GM23338 (cell line): ENCODE data around the gene CHPF. TPM values are rescaled to one million over a fixed set of nuclear protein-coding genes. Genes with fewer than 3 reads are reported as not detected.

Experiments used
- ATAC-seq: fragments of 200-7000 bp; cut with Tn5 transposase; 3 replicates; pipeline ENCODE4 v1.9.1; 2020
- DNase-seq: peaks from one replicate; pipeline ENCODE4 v3.0.0-alpha.2; 2015; ENCODE audit warnings: low spot score
- H2AFZ ChIP-seq: fragments of 200-600 bp; sonication (generic); 2 replicates; pipeline ENCODE4 v1.8.0; 2016; ENCODE audit warnings: antibody characterized with exemption, mild to moderate bottlenecking, moderate library complexity
- H3F3A ChIP-seq: fragments of 200-600 bp; sonication (generic); replicated peaks from 2 replicates; pipeline ENCODE4 v1.8.0; 2017; ENCODE audit warnings: antibody characterized with exemption, mixed run types, low read depth
- H3K27ac ChIP-seq: fragments of 200-600 bp; sonication (generic); 2 replicates; pipeline ENCODE4 v1.6.1; 2016; ENCODE audit warnings: low read depth
- H3K27me3 ChIP-seq: fragments of 200-600 bp; sonication (generic); 2 replicates; pipeline ENCODE4 v1.8.0; 2016; ENCODE audit warnings: mild to moderate bottlenecking, mixed run types, moderate library complexity; ENCODE audit not compliant: insufficient read depth
- H3K36me3 ChIP-seq: fragments of 200-600 bp; sonication (generic); 2 replicates; pipeline ENCODE4 v1.8.0; 2016; ENCODE audit warnings: mild to moderate bottlenecking; ENCODE audit not compliant: insufficient read depth
- H3K4me1 ChIP-seq: fragments of 200-600 bp; sonication (generic); 2 replicates; pipeline ENCODE4 v1.8.0; 2016; ENCODE audit warnings: mild to moderate bottlenecking, moderate library complexity; ENCODE audit not compliant: insufficient read depth
- H3K4me2 ChIP-seq: fragments of 200-600 bp; sonication (generic); 2 replicates; pipeline ENCODE4 v1.7.1; 2017; ENCODE audit warnings: mixed run types
- H3K4me3 ChIP-seq: fragments of 200-600 bp; sonication (generic); 2 replicates; pipeline ENCODE4 v1.6.1; 2016; ENCODE audit warnings: mixed run types
- H3K79me2 ChIP-seq: fragments of 200-600 bp; sonication (generic); replicated peaks from 2 replicates; pipeline ENCODE4 v1.8.0; 2017; ENCODE audit warnings: mild to moderate bottlenecking; ENCODE audit not compliant: insufficient read depth
- H3K9me2 ChIP-seq: fragments of 200-600 bp; sonication (generic); 2 replicates; pipeline ENCODE4 v1.8.0; 2017; ENCODE audit not compliant: insufficient read depth
- H4K20me1 ChIP-seq: fragments of 200-600 bp; sonication (generic); replicated peaks from 2 replicates; pipeline ENCODE4 v1.8.0; 2017; ENCODE audit warnings: mild to moderate bottlenecking; ENCODE audit not compliant: insufficient read depth
- H3K27ac Mint-ChIP-seq: 2 replicates; pipeline ENCODE4 v1.8.0; 2020; ENCODE audit warnings: inconsistent platforms, mild to moderate bottlenecking, moderate library complexity, mixed read lengths
- H3K27me3 Mint-ChIP-seq: 3 replicates; pipeline ENCODE4 v1.8.0; 2022; ENCODE audit warnings: low read depth, mild to moderate bottlenecking, moderate library complexity, mixed read lengths, inconsistent platforms; ENCODE audit not compliant: insufficient read depth, poor library complexity
- H3K36me3 Mint-ChIP-seq: 3 replicates; pipeline ENCODE4 v1.8.0; 2021; ENCODE audit warnings: low read depth, mild to moderate bottlenecking, inconsistent platforms, moderate library complexity, mixed read lengths
- H3K4me1 Mint-ChIP-seq: 3 replicates; pipeline ENCODE4 v1.8.0; 2020; ENCODE audit warnings: mild to moderate bottlenecking, inconsistent platforms, mixed read lengths
- H3K4me3 Mint-ChIP-seq: 3 replicates; pipeline ENCODE4 v1.8.0; 2021; ENCODE audit warnings: moderate library complexity, mild to moderate bottlenecking, inconsistent platforms, mixed read lengths
- H3K9me3 Mint-ChIP-seq: 3 replicates; pipeline ENCODE4 v1.8.0; 2020; ENCODE audit warnings: moderate library complexity, mild to moderate bottlenecking, inconsistent platforms, mixed read lengths
- CREB1 ChIP-seq: fragments of 250-450 bp; sonication (Bioruptor Pico); IDR thresholded peaks from 2 replicates; pipeline ENCODE4 v1.5.0; 2020; ENCODE audit warnings: low read depth, mild to moderate bottlenecking, moderate library complexity
- EZH2phosphoT487 ChIP-seq: fragments of 200-600 bp; sonication (generic); IDR thresholded peaks from one replicate; pipeline ENCODE4 v1.8.1; 2018; ENCODE audit warnings: antibody characterized with exemption; ENCODE audit not compliant: unreplicated experiment
- JUNB ChIP-seq: IDR thresholded peaks from one replicate; pipeline ENCODE4 v1.6.1; 2016; ENCODE audit warnings: antibody characterized with exemption; ENCODE audit not compliant: unreplicated experiment
- NANOG ChIP-seq: IDR thresholded peaks from 2 replicates; pipeline ENCODE4 v1.6.1; 2016; ENCODE audit warnings: antibody characterized with exemption, borderline replicate concordance
- POLR2AphosphoS5 ChIP-seq: IDR thresholded peaks from 2 replicates; pipeline ENCODE4 v1.6.1; 2016; ENCODE audit warnings: antibody characterized with exemption, low read depth
- STAT1 ChIP-seq: IDR thresholded peaks from one replicate; pipeline ENCODE4 v1.6.1; 2016; ENCODE audit warnings: antibody characterized with exemption; ENCODE audit not compliant: unreplicated experiment
- ZNF114 ChIP-seq: fragments of 250-450 bp; sonication (Bioruptor Pico); IDR thresholded peaks from 2 replicates; pipeline ENCODE4 v1.5.0; 2020; ENCODE audit warnings: mild to moderate bottlenecking, moderate library complexity
- ZNF331 ChIP-seq: fragments of 250-450 bp; sonication (Bioruptor Pico); IDR thresholded peaks from 2 replicates; pipeline ENCODE4 v1.5.0; 2020; ENCODE audit warnings: low read depth, mild to moderate bottlenecking, moderate library complexity
- polyA plus RNA-seq: library from polyadenylated mRNA; unstranded; fragments of >200 nt; fragmentation: Nextera tagmentation; extraction: Ambion mirVana; gene quantifications from 2 replicates; pipeline ENCODE4 v1.2.1, GENCODE V29; 2016
- total RNA-seq: library from RNA; depleted of rRNA; stranded (reverse); fragments of >200 nt; shearing (Covaris generic); gene quantifications from 2 replicates; pipeline ENCODE4 v1.2.3, GENCODE V29; 2014
- TF ChIP-seq, protein P1 (sequence below): IDR thresholded peaks from one replicate; pipeline ENCODE4 v1.6.1; 2018; ENCODE audit warnings: antibody characterized with exemption; ENCODE audit not compliant: unreplicated experiment
- TF ChIP-seq, protein P2 (sequence below), 2 experiments: fragments of 200-600 bp in 1 of 2; sonication (generic) in 1 of 2; conservative IDR thresholded peaks; 2 replicates each; pipeline versions ENCODE4 v1.5.1 to v1.6.1; 2016 to 2017; ENCODE audit warnings: antibody characterized with exemption in 2 of 2, low read depth in 2 of 2, mild to moderate bottlenecking in 2 of 2, moderate library complexity in 1 of 2
- TF ChIP-seq, protein P3 (sequence below): fragments of 250-450 bp; sonication (Bioruptor Pico); IDR thresholded peaks from 2 replicates; pipeline ENCODE4 v1.5.0; 2020; ENCODE audit warnings: mild to moderate bottlenecking, moderate library complexity

CHPF gene
- total and polyA plus RNA-seq, 2 experiments from 2014 or later: 36.5 to 252 TPM

DNA sequence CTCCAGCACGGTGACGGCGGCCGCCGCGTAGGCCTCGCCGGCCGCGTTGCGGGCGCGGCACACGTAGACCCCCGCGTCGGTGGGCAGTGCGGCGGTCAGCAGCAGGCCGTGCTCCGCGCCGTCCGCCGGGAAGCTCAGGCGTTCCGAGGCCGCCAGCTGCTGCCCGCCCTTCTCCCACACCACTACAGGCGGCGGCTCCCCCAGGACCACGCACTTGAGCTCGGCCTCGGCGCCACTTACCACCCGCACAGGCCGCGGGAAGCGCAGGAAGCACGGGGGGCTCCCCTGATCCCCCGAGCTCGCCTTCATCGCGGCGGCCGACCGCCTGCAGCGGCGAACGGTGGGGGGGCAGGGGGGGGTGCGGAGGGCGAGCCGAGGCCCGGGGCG is 27.3 kb upstream of the CHPF start (continued):
- TF ChIP-seq EZH2phosphoT487 (no peak), JUNB (no peak), CREB1 (CRISPR knock-in tag) (no peak), POLR2AphosphoS5 (no peak), NANOG (no peak)
- TF ChIP-seq, protein P1, sequence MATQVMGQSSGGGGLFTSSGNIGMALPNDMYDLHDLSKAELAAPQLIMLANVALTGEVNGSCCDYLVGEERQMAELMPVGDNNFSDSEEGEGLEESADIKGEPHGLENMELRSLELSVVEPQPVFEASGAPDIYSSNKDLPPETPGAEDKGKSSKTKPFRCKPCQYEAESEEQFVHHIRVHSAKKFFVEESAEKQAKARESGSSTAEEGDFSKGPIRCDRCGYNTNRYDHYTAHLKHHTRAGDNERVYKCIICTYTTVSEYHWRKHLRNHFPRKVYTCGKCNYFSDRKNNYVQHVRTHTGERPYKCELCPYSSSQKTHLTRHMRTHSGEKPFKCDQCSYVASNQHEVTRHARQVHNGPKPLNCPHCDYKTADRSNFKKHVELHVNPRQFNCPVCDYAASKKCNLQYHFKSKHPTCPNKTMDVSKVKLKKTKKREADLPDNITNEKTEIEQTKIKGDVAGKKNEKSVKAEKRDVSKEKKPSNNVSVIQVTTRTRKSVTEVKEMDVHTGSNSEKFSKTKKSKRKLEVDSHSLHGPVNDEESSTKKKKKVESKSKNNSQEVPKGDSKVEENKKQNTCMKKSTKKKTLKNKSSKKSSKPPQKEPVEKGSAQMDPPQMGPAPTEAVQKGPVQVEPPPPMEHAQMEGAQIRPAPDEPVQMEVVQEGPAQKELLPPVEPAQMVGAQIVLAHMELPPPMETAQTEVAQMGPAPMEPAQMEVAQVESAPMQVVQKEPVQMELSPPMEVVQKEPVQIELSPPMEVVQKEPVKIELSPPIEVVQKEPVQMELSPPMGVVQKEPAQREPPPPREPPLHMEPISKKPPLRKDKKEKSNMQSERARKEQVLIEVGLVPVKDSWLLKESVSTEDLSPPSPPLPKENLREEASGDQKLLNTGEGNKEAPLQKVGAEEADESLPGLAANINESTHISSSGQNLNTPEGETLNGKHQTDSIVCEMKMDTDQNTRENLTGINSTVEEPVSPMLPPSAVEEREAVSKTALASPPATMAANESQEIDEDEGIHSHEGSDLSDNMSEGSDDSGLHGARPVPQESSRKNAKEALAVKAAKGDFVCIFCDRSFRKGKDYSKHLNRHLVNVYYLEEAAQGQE: no peak
- TF ChIP-seq, protein P2, sequence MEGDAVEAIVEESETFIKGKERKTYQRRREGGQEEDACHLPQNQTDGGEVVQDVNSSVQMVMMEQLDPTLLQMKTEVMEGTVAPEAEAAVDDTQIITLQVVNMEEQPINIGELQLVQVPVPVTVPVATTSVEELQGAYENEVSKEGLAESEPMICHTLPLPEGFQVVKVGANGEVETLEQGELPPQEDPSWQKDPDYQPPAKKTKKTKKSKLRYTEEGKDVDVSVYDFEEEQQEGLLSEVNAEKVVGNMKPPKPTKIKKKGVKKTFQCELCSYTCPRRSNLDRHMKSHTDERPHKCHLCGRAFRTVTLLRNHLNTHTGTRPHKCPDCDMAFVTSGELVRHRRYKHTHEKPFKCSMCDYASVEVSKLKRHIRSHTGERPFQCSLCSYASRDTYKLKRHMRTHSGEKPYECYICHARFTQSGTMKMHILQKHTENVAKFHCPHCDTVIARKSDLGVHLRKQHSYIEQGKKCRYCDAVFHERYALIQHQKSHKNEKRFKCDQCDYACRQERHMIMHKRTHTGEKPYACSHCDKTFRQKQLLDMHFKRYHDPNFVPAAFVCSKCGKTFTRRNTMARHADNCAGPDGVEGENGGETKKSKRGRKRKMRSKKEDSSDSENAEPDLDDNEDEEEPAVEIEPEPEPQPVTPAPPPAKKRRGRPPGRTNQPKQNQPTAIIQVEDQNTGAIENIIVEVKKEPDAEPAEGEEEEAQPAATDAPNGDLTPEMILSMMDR (conservative IDR thresholded peaks at IDR 0.05; ENCODE audit: low read depth in 2 of 2): no peak

DNA sequence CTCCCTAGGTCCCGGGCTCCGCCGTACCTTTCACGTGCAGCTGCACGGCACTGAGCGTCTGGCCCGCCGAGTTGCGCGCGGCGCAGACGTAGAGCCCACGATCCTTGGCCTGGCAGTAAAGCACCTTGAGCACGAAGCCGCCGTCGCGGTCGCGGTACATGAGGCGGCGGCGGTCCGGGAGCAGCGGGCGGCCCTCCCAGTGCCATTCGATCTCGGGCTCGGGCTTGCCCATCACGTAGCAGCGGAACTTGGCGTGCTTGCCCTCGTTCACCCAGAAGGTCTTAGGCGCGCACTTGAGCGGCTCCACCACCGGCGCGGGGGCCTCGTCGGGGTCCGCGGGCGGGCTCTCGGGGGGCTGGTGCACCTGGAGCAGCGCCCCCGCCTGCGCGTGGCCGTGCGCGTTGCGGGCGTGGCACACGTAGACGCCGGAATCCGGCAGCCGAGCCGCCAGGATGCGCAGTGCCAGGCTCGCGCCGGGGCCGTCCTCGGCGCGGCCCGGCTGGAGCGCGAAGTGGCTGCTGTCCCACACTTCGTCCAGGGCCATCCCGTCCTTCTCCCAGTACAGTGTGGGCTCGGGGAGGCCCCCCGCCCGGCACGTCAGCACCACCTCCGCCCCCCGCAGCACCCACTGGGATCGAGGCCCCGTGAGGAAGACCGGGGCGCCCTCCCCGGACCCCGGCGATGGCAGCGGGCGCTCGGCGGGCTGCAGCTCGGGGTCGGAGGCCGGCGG is 26.8 kb upstream of the CHPF start:
- Mint-ChIP-seq H3K36me3 (peaks cover 45% of the 10 kb centered on the region), H3K4me3 (peak overlapping the region; percentile 79), H3K9me3 (peaks cover 2% of the 10 kb centered on the region; the same call in 1 of the 3 replicates), H3K4me1 (peaks cover 48% of the 10 kb centered on the region), H3K27ac (peak overlapping the region; percentile 72), H3K27me3 (peaks cover 33% of the 10 kb centered on the region)
- peak overlapping the region; percentile 71 for H3K4me3 ChIP-seq
- peaks cover 40% of the 10 kb centered on the region for H3K4me1 ChIP-seq
- H3K36me3 ChIP-seq: no peaks in the 10 kb centered on the region; the same call in 1 of the 2 replicates
- ATAC-seq (peak; percentile 11), DNase-seq (peak; percentile 71)
- 0 out of 2 replicates have a peak, but pooled peaks cover 1% of the 10 kb centered on the region for H3K9me2 ChIP-seq
- H2AFZ ChIP-seq: no peak overlapping the region
- H3K27ac ChIP-seq: no peak overlapping the region
- peaks cover 23% of the 10 kb centered on the region for H3F3A ChIP-seq
- peaks cover 13% of the 10 kb centered on the region for H3K27me3 ChIP-seq
- H3K4me2 ChIP-seq: peak overlapping the region; percentile 89
- H3K79me2 ChIP-seq: peaks cover 10% of the 10 kb centered on the region; the same call in 1 of the 2 replicates
- no peaks in the 10 kb centered on the region for H4K20me1 ChIP-seq
- TF ChIP-seq, protein P3, sequence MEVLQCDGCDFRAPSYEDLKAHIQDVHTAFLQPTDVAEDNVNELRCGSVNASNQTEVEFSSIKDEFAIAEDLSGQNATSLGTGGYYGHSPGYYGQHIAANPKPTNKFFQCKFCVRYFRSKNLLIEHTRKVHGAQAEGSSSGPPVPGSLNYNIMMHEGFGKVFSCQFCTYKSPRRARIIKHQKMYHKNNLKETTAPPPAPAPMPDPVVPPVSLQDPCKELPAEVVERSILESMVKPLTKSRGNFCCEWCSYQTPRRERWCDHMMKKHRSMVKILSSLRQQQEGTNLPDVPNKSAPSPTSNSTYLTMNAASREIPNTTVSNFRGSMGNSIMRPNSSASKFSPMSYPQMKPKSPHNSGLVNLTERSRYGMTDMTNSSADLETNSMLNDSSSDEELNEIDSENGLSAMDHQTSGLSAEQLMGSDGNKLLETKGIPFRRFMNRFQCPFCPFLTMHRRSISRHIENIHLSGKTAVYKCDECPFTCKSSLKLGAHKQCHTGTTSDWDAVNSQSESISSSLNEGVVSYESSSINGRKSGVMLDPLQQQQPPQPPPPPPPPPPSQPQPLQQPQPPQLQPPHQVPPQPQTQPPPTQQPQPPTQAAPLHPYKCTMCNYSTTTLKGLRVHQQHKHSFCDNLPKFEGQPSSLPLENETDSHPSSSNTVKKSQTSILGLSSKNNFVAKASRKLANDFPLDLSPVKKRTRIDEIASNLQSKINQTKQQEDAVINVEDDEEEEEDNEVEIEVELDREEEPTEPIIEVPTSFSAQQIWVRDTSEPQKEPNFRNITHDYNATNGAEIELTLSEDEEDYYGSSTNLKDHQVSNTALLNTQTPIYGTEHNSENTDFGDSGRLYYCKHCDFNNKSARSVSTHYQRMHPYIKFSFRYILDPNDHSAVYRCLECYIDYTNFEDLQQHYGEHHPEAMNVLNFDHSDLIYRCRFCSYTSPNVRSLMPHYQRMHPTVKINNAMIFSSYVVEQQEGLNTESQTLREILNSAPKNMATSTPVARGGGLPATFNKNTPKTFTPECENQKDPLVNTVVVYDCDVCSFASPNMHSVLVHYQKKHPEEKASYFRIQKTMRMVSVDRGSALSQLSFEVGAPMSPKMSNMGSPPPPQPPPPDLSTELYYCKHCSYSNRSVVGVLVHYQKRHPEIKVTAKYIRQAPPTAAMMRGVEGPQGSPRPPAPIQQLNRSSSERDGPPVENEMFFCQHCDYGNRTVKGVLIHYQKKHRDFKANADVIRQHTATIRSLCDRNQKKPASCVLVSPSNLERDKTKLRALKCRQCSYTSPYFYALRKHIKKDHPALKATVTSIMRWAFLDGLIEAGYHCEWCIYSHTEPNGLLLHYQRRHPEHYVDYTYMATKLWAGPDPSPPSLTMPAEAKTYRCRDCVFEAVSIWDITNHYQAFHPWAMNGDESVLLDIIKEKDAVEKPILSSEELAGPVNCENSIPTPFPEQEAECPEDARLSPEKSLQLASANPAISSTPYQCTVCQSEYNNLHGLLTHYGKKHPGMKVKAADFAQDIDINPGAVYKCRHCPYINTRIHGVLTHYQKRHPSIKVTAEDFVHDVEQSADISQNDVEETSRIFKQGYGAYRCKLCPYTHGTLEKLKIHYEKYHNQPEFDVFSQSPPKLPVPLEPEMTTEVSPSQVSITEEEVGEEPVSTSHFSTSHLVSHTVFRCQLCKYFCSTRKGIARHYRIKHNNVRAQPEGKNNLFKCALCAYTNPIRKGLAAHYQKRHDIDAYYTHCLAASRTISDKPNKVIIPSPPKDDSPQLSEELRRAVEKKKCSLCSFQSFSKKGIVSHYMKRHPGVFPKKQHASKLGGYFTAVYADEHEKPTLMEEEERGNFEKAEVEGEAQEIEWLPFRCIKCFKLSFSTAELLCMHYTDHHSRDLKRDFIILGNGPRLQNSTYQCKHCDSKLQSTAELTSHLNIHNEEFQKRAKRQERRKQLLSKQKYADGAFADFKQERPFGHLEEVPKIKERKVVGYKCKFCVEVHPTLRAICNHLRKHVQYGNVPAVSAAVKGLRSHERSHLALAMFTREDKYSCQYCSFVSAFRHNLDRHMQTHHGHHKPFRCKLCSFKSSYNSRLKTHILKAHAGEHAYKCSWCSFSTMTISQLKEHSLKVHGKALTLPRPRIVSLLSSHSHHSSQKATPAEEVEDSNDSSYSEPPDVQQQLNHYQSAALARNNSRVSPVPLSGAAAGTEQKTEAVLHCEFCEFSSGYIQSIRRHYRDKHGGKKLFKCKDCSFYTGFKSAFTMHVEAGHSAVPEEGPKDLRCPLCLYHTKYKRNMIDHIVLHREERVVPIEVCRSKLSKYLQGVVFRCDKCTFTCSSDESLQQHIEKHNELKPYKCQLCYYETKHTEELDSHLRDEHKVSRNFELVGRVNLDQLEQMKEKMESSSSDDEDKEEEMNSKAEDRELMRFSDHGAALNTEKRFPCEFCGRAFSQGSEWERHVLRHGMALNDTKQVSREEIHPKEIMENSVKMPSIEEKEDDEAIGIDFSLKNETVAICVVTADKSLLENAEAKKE: no peak
- TF ChIP-seq STAT1 (no peak), EZH2phosphoT487 (no peak), ZNF114 (CRISPR knock-in tag) (no peak), ZNF331 (CRISPR knock-in tag) (no peak)
- TF ChIP-seq, protein P2 (conservative IDR thresholded peaks at IDR 0.05; ENCODE audit: low read depth in 2 of 2): no peak
